ENCODE results near the gene TPCN1. TPM values are rescaled to one million over a fixed set of nuclear protein-coding genes. Genes with fewer than 3 reads are reported as not detected.

The TPCN1 gene
- total RNA-seq, 6 experiments from 2014 or later = 18.0 to 34.6 (median 28.3) TPM

- Histone ChIP-seq H3K4me1 (peaks cover 0 to 15% (median 10%) of the 10 kb centered on the region in 4 donors), H3K4me3 (no peak overlapping the region), H3K9me3 (no peaks in the 10 kb centered on the region), H3K27me3 (no peaks in the 10 kb centered on the region), H3K36me3 (peaks cover 0 to 55% (median 8%) of the 10 kb centered on the region in 4 donors), H3K27ac (no peak overlapping the region)
- DNase-seq (peak in 1 of 3 donors; percentile 7), ATAC-seq (no peak)
- 95% methylated on average over 6 of the region's 11 CpGs for WGBS (ENCODE audit: insufficient coverage, low coverage, low lambda C conversion rate, missing lambda C conversion rate)
- intact Hi-C loops (cut with DNase I) = no loop called here
- TF ChIP-seq CTCF (IDR thresholded peaks at IDR 0.05) (no peak), POLR2A (IDR thresholded peaks at IDR 0.05) (no peak)
Observed at GRCh38 chr12:113270709-113271009, 49.4 kb downstream of the TPCN1 start.

DNA sequence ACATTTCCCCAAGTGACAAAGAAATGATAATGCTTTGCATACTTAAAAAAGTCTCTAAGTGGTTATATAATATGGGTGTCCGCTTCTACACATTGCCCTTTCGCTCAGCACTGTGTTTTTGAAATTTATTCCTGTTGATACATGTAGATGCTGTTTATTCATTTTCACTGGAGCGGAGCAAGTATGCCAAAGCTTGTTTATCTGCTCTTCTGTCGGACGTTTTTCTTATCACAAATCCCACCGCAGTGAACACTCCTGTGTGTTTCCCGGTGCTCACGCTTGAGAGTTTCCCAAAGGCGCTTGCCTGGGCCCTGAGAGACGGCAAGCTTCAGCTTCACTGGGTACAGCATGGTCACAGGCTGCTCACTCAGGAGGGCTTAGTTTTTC is 50.2 kb downstream of the TPCN1 start:
- no peak for ATAC-seq
- Histone ChIP-seq H3K27ac (peak overlapping the region; percentile 37 to 71 (median 65)), H3K9me3 (no peaks in the 10 kb centered on the region), H3K4me1 (peaks cover 0 to 15% (median 10%) of the 10 kb centered on the region in 4 donors), H3K27me3 (no peaks in the 10 kb centered on the region), H3K4me3 (no peak overlapping the region), H3K36me3 (peaks cover 0 to 55% (median 5%) of the 10 kb centered on the region in 4 donors)
- intact Hi-C loops (cut with DNase I) = no loop called here
- no peak for TF ChIP-seq POLR2A (IDR thresholded peaks at IDR 0.05)
- TF ChIP-seq CTCF (IDR thresholded peaks at IDR 0.05) = no peak
- 82% methylated on average over 10 of the region's 10 CpGs for WGBS (ENCODE audit: insufficient coverage, low coverage, low lambda C conversion rate, missing lambda C conversion rate)
- DNase-seq = no peak

- Histone ChIP-seq H3K4me1 (peaks cover 0 to 15% (median 10%) of the 10 kb centered on the region in 4 donors), H3K9me3 (no peaks in the 10 kb centered on the region), H3K27me3 (no peaks in the 10 kb centered on the region), H3K27ac (peak overlapping the region; percentile 37 to 71 (median 65)), H3K36me3 (peaks cover 0 to 57% (median 7%) of the 10 kb centered on the region in 4 donors), H3K4me3 (no peak overlapping the region)
- TF ChIP-seq POLR2A (IDR thresholded peaks at IDR 0.05) (no peak), CTCF (IDR thresholded peaks at IDR 0.05) (no peak)
- 39% methylated on average over 9 of the region's 12 CpGs for WGBS (ENCODE audit: insufficient coverage, low coverage, low lambda C conversion rate, missing lambda C conversion rate)
- DNase-seq = peak in 2 of 3 donors; percentile 67 to 79
- intact Hi-C loops (cut with DNase I) = no loop called here
- peak; percentile 77 to 91 (median 84) for ATAC-seq
Observed at GRCh38 chr12:113271853-113272561, 50.7 kb downstream of the TPCN1 start.

DNA sequence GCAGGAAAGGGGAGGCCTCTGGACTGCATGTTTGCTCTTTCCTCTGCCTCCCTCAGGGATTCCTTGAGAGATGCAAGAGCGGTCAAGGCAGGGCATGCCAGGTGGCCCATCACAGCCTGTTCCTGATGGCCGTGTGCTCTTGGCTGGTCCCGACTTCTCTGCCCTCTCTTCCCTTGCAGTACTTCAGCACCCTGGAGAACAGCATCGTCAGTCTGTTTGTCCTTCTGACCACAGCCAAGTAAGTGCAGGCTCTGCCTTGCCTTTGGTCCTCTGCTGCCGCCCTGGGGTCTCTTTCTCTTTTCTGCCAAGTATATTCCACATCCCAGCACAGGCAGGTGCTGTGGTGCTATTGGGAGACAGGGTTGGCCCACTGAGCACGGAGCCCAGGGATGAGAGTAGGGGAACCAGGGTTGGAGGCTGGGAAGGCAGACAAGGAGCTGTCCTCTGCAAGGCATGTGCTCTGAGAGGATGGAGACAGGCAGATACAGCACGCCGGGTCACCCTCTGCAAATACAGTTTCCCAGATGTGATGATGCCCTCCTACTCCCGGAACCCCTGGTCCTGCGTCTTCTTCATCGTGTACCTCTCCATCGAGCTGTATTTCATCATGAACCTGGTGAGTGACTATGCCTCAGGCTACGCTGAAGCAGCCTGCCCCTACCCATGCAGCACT is 51.9 kb downstream of the TPCN1 start:
- peak overlapping the region in 1 of 3 donors; percentile 65 for H3K27ac ChIP-seq
- no peaks in the 10 kb centered on the region for H3K27me3 ChIP-seq
- H3K4me1 ChIP-seq = peaks cover 0 to 15% (median 10%) of the 10 kb centered on the region in 4 donors
- DNase-seq (peak in 1 of 3 donors; percentile 15), ATAC-seq (no peak)
- no peaks in the 10 kb centered on the region for H3K9me3 ChIP-seq
- intact Hi-C loops (cut with DNase I) = no loop called here
- no peak overlapping the region for H3K4me3 ChIP-seq
- TF ChIP-seq POLR2A (IDR thresholded peaks at IDR 0.05) = no peak
- no peak for TF ChIP-seq CTCF (IDR thresholded peaks at IDR 0.05)
- 90% methylated on average over 10 of the region's 13 CpGs for WGBS (ENCODE audit: insufficient coverage, low coverage, low lambda C conversion rate, missing lambda C conversion rate)
- H3K36me3 ChIP-seq = peaks cover 0 to 57% (median 16%) of the 10 kb centered on the region in 4 donors
